Loucy (cell line): Measurements from ENCODE around the gene NDUFAF8.

ENCODE experiments used
- H2AFZ ChIP-seq: fragments of 200-600 bp; sonication (generic); 2 replicates; pipeline ENCODE4 v1.6.0; 2016; ENCODE audit warnings: antibody characterized with exemption, mild to moderate bottlenecking, low read length, moderate library complexity
- H3F3A ChIP-seq: fragments of 200-600 bp; 2 replicates; pipeline ENCODE4 v1.6.0; 2016; ENCODE audit warnings: antibody characterized with exemption, low read depth, mild to moderate bottlenecking
- H3K27me3 ChIP-seq: fragments of 200-600 bp; sonication (generic); 2 replicates; pipeline ENCODE4 v1.6.1; 2014; ENCODE audit warnings: low read length, mild to moderate bottlenecking; ENCODE audit not compliant: insufficient read depth, poor library complexity, severe bottlenecking
- H3K36me3 ChIP-seq: fragments of 200-600 bp; sonication (generic); 2 replicates; pipeline ENCODE4 v1.6.1; 2016; ENCODE audit warnings: low read length; ENCODE audit not compliant: insufficient read depth
- H3K4me1 ChIP-seq: fragments of 200-600 bp; sonication (generic); 2 replicates; pipeline ENCODE4 v1.5.1; 2014; ENCODE audit warnings: low read length, mild to moderate bottlenecking; ENCODE audit not compliant: insufficient read depth, poor library complexity, severe bottlenecking
- H3K4me2 ChIP-seq: fragments of 200-600 bp; sonication (generic); 2 replicates; pipeline ENCODE4 v1.6.0; 2014; ENCODE audit warnings: antibody characterized with exemption, low read length, low read depth, mild to moderate bottlenecking; ENCODE audit not compliant: poor library complexity, severe bottlenecking
- H3K4me3 ChIP-seq: fragments of 200-600 bp; sonication (generic); 2 replicates; pipeline ENCODE4 v1.5.1; 2014; ENCODE audit warnings: low read length, mild to moderate bottlenecking, mixed read lengths; ENCODE audit not compliant: poor library complexity, severe bottlenecking
- H3K79me2 ChIP-seq: fragments of 200-600 bp; sonication (generic); 2 replicates; pipeline ENCODE4 v1.6.1; 2014; ENCODE audit warnings: low read length; ENCODE audit not compliant: insufficient read depth
- H3K9ac ChIP-seq: fragments of 200-600 bp; sonication (generic); 2 replicates; pipeline ENCODE4 v1.6.0; 2014; ENCODE audit warnings: mild to moderate bottlenecking, low read depth, low read length, moderate library complexity; ENCODE audit not compliant: poor library complexity, severe bottlenecking
- H3K9me2 ChIP-seq: fragments of 200-600 bp; sonication (generic); replicated peaks from 2 replicates; pipeline ENCODE4 v1.6.1; 2016; ENCODE audit warnings: low read depth, low read length, mixed read lengths
- H3K9me3 ChIP-seq: fragments of 200-600 bp; sonication (generic); 2 replicates; pipeline ENCODE4 v1.6.1; 2014; ENCODE audit warnings: mild to moderate bottlenecking, antibody characterized with exemption, low read length, low read depth; ENCODE audit not compliant: insufficient read depth
- H4K20me1 ChIP-seq: fragments of 200-600 bp; sonication (generic); 2 replicates; pipeline ENCODE4 v1.6.0; 2014; ENCODE audit warnings: antibody characterized with exemption, low read length, mild to moderate bottlenecking; ENCODE audit not compliant: insufficient read depth, poor library complexity, severe bottlenecking
- EZH2phosphoT487 ChIP-seq: fragments of 200-600 bp; IDR thresholded peaks from 2 replicates; pipeline ENCODE4 v1.6.1; 2018; ENCODE audit warnings: antibody characterized with exemption, mild to moderate bottlenecking, moderate library complexity, borderline replicate concordance
- TF ChIP-seq, protein P1 (sequence below): fragments of 200-600 bp; sonication (generic); conservative IDR thresholded peaks from 2 replicates; pipeline ENCODE4 v1.5.1; 2014; ENCODE audit warnings: mild to moderate bottlenecking, antibody characterized with exemption, low read length

NDUFAF8 gene

DNA sequence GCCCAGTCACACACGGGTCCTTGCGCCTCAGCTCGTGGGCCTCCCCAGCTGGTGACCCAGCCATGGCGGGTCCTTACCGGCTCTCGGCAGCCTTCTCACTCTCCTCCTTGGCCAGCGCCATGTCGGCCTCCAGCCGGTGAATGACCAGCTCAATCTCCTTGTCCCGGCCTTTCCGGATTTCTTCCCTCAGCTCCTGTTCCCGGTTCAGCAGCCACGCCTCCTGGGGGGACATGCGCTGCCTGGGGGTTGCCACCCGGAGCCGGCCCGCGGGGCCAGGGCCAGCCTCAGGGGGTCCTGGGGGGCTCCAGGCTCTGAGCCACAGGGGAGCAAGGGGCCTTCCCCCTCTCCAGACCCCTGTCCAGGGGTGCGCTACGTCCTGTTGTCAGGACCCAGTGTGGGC, 48.0 kb upstream of the NDUFAF8 start:
- no peaks in the 10 kb centered on the region for H3K9me3 ChIP-seq
- no peaks in the 10 kb centered on the region for H3K9me2 ChIP-seq
- TF ChIP-seq EZH2phosphoT487 = no peak
- TF ChIP-seq, protein P1, sequence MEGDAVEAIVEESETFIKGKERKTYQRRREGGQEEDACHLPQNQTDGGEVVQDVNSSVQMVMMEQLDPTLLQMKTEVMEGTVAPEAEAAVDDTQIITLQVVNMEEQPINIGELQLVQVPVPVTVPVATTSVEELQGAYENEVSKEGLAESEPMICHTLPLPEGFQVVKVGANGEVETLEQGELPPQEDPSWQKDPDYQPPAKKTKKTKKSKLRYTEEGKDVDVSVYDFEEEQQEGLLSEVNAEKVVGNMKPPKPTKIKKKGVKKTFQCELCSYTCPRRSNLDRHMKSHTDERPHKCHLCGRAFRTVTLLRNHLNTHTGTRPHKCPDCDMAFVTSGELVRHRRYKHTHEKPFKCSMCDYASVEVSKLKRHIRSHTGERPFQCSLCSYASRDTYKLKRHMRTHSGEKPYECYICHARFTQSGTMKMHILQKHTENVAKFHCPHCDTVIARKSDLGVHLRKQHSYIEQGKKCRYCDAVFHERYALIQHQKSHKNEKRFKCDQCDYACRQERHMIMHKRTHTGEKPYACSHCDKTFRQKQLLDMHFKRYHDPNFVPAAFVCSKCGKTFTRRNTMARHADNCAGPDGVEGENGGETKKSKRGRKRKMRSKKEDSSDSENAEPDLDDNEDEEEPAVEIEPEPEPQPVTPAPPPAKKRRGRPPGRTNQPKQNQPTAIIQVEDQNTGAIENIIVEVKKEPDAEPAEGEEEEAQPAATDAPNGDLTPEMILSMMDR = no peak
- H3K4me2 ChIP-seq = no peak overlapping the region
- H3K27me3 ChIP-seq = no peaks in the 10 kb centered on the region
- no peaks in the 10 kb centered on the region for H3K4me1 ChIP-seq
- H3K79me2 ChIP-seq = no peaks in the 10 kb centered on the region
- no peaks in the 10 kb centered on the region for H3F3A ChIP-seq
- no peak overlapping the region for H3K4me3 ChIP-seq
- H4K20me1 ChIP-seq = no peaks in the 10 kb centered on the region
- H3K36me3 ChIP-seq = peaks cover 11% of the 10 kb centered on the region; the same call in 1 of the 2 replicates
- H3K9ac ChIP-seq = no peak overlapping the region
- H2AFZ ChIP-seq = no peak overlapping the region

DNA sequence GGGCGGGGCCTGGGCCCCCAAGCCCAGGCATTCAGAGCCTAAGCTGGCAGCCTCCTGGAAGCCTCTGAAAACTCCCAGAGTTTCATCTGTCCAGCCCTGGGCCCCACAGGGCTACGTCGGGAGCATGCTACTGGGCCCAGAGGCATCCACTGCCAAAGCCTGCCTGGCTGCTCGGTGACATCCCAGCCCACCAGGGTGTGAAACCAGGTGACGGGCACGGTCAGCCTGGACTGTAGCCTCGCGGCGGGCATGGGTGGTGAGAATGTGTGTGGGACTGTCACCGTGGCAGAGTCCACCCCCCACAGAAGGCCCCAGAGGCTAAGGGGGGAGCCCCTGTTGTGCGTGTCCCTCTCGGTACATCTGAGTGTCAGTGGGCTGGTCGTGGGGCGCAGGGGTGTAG, 47.5 kb upstream of the NDUFAF8 start:
- no peaks in the 10 kb centered on the region for H3F3A ChIP-seq
- H3K9ac ChIP-seq = no peak overlapping the region
- H3K4me3 ChIP-seq = no peak overlapping the region
- H3K4me1 ChIP-seq = no peaks in the 10 kb centered on the region
- no peaks in the 10 kb centered on the region for H3K9me3 ChIP-seq
- H3K36me3 ChIP-seq = peaks cover 14% of the 10 kb centered on the region; the same call in 1 of the 2 replicates
- H4K20me1 ChIP-seq = no peaks in the 10 kb centered on the region
- no peaks in the 10 kb centered on the region for H3K79me2 ChIP-seq
- no peak overlapping the region for H2AFZ ChIP-seq
- H3K9me2 ChIP-seq = no peaks in the 10 kb centered on the region
- TF ChIP-seq, protein P1 = no peak
- no peak for TF ChIP-seq EZH2phosphoT487
- H3K4me2 ChIP-seq = no peak overlapping the region
- H3K27me3 ChIP-seq = no peaks in the 10 kb centered on the region

DNA sequence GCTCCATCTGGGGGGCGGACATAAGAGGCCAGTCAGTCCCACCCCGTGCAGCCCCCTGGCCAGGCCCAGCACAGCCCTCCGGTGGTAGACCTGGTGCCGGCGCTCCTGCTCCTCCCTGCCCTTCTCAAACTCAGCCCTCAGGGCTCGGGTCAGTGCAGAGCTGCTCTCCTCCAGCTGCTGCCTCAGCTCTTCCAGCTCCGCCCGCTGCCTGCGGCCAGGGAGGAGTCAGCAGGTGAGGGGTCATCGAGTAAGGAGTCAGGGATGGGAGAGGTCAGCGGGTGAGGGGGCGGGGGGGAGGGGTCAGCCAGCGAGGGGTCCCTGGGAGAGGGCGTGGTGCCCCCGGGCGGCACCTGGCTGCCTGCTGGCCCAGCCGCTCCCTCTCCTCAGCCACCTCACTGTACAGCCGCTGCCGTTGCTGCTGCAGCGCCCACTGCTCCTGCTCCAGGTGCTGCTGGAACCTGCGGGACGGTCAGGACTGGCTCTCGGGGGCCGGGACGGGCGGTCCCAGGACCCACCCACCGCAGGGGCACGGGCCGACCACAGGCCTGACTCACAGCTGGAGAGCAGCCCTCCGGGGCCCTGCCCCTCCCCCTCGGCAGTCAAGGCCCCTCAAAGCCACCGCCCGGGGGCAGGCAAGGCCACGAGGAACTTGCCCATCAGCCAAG, 46.6 kb upstream of the NDUFAF8 start:
- Histone ChIP-seq H2AFZ (no peak overlapping the region), H3K4me1 (peaks cover 7% of the 10 kb centered on the region), H3K9ac (no peak overlapping the region), H3K4me3 (no peak overlapping the region), H3K9me3 (no peaks in the 10 kb centered on the region), H4K20me1 (no peaks in the 10 kb centered on the region), H3K4me2 (no peak overlapping the region), H3K36me3 (peaks cover 14% of the 10 kb centered on the region; the same call in 1 of the 2 replicates), H3K79me2 (no peaks in the 10 kb centered on the region), H3K27me3 (no peaks in the 10 kb centered on the region), H3F3A (no peaks in the 10 kb centered on the region), H3K9me2 (no peaks in the 10 kb centered on the region)
- TF ChIP-seq, protein P1 = no peak
- no peak for TF ChIP-seq EZH2phosphoT487
